Pulmonary artery endothelial cell (primary cell): ENCODE results near the gene GSTM4. TPM values are rescaled to one million over a fixed set of nuclear protein-coding genes. Genes with fewer than 3 reads are reported as not detected.
"Not testable (repeated sequence)": the region's sequence is repeated elsewhere in the genome, so short reads cannot be mapped to it uniquely, and the experiment has no call there.

Source experiments
- DNase-seq: peaks from one replicate; pipeline ENCODE4 v3.0.0-alpha.2; 2011; ENCODE audit warnings: low read depth, low spot score
- total RNA-seq: library from RNA; depleted of rRNA; stranded (reverse); fragments of >200 nt; gene quantifications from 2 replicates; pipeline ENCODE4 v1.2.3, GENCODE V29; 2014

The GSTM4 gene
- total RNA-seq, 1 donor from 2014 or later = 2.5 TPM

DNA sequence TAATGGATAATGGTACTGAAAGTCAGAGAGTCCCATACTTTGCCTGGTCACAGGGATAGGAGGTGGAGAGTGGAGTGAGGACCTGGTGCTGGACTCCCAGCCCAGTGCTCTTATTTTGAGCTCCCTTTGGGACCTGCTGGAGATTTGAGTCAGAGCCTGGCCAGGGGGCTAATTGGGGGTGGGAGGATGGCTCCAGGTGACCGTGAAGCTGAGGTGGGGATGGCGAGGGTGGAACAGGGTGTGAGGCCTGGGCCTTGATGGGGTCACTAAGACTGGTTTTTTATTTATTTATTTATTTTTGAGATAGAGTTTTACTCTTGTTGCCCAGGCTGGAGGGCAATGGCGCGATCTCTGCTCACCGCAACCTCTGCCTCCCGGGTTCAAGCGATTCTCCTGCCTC, 18.5 kb upstream of the GSTM4 start:
- no peak for DNase-seq

DNA sequence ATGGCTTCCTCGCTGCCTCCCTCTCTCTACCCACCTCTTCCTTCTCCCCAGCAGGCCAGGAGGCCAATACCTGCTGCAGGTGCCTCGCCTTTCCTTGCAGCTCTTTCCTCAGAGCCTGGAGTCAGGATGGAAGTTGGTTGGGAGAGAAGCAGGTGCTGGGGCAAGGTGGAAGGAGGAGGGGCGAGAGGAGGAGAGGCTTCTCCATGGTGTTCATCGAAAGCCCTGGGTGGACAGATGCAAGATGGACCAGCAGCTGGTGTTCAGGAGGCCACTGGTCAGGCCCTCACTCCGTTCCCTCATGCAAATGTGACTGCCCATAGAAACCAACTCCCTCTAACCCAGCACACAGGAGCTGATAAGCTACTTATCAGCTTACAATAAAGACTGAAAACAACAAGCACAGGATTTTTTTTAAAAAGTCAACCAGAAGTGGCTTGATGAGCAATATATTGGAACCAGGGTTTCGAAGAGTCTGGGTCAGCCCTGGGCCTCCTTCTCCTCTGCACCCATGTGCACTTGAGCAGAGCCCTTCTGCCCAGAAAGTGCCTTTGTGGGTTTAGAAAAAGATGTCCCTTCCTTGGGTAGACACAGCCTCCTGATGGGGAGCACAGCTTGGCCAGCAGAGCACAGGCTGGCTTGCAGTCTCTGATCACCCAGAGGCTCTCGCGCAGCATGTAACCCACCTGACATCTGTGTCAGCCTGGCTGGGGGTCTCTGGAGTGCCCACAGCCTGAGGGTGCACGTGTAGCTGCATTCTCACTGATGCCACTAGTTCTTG, 16.6 kb upstream of the GSTM4 start:
- DNase-seq = no peak

DNA sequence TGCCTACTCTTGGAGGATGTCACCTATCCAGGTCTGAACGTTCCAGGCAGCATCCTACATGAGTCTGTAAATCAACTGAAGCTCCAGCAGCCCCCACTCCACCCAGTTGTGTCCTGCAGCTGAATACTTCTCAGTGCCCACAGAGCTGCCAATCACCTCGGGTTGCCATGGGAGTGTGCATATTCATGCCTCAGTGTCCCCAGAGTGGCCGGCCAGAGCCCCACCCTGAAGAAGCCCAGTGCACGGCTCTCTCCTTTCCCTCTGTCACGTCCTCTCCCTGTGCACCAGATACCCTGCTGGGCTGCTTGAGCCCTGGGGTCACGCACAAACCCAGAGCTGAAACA, 16.1 kb upstream of the GSTM4 start:
- DNase-seq = no peak

DNA sequence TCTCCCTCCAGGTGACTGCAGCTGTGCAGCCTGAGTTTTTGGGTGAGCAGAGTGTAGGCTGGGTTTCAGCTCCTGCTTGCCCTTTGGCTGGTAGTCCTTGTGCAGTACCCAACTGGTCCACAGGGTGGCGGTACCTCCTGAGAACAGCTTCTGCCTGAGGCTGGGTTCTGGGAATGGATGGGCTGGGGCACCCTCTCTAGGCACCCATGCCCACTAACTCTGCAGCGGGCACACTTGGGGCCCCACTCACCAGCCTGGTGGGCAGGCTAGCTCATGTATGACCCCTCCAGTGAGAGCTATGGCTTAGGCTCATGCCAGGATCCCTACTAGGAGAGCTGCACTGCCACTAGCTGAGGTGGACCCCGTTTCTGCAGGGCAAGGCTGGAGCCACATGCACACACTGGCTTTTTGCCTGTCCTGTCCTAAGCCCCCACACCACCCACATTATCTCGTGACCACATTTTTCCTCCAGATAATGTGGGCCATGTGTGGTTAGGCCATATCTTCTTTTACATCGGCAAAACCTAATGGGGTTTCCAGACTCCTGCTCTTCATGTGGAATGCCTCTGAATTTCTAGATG, 15.5 kb upstream of the GSTM4 start:
- no peak for DNase-seq

DNA sequence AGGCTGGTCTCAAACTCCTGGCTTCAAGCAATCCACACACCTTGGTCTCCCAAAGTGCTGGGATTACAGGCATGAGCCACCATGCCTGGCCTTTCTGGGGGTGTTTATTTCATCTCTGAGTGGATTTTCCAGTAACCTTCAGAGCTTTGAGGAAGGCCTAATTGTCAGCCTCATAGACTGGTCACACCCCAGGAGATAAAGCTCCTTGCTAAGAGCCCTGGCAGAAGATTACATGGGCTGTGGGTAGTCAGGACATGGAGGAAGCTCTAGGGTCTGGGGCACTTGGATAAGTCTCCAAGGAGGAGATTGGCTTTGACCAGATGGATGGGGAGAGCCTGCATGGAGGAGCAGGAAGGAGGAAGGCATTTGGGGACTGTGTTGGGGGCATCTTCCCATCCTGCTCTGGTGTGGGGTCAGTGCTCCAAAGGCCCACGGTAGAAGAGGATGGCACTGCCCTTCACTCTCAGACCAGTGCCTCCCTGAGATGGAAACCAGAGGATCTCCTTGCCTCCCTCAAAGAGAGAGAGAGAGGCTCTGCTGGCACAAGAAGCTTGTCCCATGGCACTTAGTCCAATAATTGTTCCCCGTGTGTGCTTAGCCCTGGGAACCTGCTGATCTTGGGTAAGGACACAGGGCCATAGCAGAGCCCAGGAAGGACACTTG, 14.7 kb upstream of the GSTM4 start:
- no peak for DNase-seq

DNA sequence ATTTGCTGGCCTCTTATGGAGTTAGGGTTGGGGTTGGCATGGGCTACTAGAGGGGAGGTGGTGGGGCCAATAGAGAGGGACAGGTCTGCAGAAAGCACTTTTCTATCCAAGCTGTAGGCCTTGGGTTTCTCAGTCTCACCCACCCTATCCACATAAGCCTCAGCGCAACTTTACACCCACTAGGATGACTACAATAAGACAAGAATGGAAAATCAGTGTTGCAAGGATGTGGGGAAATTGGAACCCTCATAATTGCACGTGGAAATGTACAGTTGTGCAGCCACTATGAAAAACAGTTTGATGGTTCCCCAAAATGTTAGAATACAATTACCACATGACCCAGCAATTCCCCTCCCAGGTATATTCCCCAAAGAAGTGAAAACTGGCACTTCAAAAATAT, 14.0 kb upstream of the GSTM4 start:
- no peak for DNase-seq

DNA sequence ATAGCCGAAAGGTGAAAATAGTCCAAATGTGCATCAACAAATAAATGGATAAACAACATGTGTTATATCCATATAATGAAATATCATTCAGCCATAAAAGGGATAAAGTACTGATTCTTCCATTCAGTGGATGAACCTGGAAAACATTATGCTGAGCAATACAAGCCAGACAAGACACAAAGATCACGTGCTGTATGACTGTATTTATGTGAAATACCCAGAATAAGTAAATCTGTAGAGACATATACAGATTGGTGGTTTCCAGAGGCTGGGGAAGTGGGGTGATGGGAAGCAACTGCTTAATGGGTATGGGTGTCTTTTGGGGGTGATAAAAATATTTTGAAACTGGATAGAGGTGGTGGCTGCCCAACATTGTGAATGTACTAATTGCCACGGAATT, 13.3 kb upstream of the GSTM4 start:
- no peak for DNase-seq

DNA sequence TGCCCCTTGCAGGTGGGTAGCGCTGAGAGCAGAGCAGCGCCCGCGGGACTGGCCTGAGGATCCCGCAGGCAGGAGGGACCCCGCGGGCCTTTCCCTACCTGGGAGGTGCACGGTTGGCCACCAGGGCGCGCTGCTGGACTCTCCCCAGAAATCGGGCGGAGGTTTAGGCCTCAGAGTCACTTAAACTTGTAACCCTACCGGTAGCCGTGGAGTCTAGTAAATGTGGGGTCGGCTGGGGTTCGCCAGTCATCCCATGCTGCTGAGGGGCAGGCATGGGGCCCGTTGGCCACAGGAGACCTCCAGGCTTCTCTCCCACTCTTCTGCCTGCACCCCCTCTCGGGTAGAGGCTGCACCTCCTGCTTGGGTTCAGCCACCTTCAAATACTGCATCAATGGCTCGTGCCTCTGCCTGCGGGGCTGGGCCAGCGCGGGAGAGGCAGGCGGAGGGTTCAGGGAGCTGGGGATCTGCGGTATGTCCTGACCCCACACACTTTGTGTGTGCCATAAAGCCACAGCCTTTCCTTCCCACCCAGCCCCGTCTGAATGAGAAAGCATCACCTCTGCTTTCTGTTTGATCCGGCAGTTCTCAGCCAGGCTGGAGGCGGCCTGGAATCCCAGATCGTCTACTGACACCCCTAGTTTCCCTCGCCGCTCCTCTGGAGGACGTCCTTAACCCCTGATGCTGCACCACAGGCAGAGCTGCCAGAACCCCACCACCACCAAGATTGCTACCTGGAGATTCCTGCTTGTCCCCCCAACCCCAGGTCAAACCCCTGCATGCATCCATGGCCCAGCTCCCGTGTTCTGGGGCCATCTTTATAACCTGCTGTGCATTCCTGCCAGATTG, 12.3 kb upstream of the GSTM4 start:
- DNase-seq = no peak

DNA sequence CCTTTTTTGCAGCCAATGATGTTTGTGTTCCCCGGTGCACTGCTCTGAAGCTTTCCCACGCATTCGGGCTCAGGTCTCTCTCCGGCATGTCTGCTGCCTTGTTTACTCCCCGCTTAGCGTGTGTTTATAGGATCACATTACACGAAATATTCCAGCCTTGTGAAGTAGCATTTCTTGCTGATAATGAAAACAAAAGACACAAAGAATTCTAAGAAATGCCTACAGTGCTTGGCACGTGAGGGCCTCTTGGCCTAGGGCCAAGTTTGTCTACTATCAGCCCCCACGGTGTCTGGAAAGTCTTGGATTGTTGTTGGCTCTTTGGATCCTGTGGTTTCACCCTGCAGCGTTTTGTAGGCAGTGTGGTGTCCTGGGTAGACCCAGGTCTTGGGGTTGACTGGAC, 11.2 kb upstream of the GSTM4 start:
- no peak for DNase-seq

DNA sequence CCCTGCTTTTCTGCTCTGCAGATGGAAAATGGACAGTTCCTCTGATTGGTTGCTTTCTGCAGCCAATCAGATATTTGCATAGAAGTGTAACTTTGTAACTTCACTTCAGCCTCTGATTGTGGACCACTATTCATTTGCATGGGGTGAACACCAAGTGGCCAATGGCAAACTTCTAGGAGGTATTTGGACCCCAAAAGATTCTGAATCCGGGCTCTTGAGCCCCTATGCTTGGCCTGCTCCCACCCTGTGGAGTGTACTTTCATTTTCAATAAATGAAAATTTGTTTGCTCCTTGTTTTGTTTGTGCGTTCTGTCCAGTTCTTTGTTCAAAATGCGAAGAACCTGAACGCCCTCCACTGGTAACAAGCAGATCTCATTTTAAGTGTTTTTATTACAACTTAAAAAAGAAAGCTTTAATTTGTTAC, 6.4 kb upstream of the GSTM4 start:
- no peak for DNase-seq

DNA sequence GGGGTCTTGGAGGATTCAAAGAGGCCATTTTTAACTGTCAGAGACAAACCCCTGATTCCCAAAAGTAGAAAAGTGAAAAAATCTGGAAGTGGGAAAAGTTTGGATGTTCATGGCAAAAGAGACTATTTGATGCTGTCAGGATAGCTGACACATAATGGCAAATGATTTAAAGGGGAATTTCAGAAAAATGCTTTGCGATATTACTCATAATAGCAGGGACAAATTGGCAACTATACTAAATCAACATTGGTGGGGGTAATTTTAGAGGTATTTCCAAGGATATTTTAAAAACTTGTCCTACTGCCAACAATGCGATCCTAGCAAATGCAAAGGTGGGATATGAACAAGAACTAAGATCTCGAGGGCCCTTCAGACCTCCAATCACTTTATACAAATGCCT, 5.3 kb upstream of the GSTM4 start:
- no peak for DNase-seq

DNA sequence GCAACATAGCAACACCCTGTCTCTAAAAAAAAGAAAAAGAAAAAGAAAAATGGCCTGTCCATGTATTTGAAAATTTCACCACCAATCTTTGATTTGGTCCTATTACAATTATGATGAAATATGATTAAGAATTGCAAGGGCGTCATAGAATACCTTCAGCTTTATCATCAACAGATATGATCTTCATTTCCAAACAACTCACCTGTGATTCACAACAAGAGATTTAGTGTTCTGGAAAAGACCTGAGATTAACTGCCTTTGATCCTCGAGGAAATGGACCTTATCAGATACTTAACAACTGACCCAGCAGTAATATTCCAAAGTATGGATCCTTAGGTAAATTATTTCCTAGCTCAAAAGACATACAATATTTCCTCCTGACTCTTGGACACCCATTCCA, 3.5 kb upstream of the GSTM4 start:
- no peak for DNase-seq

DNA sequence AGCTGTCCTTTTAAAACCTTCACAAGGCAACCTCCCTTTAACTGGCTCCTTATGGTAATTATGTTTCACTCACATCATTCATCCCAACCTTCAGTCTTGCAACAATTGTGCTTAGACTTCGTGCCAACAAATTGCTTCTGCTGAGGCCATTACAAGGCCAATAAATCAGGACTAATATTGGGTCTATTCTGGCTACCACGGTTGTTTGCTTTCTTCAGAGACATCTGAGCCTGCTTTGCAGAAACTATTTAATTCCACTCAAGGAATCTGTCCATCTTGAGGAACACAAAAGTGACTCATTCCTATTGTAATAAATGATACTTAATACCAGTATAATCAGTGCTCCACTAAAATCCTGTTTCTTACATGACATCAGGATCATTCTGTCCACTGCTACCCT, 2.6 kb upstream of the GSTM4 start:
- no peak for DNase-seq

DNA sequence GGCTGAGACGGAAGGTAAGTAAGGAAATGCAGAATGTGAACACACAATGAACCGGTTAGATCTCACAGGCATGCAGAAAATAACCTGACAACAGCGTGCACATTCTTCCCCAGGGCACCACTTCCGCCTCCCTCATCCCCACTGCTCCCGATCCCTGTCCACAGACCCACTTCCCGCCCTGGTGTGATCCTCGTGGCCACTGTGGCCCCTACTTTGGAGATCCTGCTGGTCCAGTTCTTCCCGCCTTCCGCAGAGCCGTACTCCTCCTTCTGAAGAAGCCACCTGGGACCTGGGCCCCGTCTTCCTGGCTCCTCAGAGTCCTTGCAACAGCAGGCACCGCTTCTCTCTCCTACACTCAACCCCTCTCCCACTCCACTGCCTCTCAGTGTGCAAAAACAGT, 1.4 kb upstream of the GSTM4 start:
- no peak for DNase-seq

DNA sequence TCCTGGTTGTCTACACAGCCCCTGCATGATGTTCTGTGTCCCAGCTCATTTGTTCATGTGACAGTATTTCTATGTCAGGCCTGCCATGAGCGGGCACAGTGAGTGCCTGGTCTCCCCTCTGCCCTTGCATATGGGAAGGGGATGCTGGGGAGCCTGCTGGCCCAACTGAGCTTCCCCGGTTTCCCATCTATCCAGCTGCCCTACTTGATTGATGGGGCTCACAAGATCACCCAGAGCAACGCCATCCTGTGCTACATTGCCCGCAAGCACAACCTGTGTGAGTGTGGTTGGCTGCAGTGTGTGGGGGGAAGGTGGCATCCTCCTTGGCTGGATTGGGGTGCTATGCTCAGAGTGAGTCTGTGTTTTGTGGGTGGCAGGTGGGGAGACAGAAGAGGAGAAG, 1.5 kb downstream of the GSTM4 start:
- no peak for DNase-seq

DNA sequence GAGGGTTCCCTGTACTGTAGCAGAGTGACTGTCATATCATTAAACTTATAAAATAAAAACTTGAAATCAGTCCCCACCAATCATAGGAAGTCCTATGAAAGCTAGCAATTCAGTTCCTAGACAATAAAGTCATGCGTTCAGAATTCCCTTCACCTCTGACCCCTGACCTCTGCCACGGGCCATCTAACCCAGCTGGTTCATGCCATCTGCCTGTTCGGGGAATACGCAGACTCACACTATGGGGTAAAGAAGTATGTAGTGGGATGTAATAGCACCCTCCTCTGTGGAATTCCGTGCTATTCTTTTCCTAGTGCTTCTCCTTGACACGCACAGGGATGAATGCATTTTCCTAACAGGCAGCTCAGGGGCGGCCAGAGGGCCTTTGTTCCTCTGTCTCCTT, 2.1 kb downstream of the GSTM4 start:
- no peak for DNase-seq

DNA sequence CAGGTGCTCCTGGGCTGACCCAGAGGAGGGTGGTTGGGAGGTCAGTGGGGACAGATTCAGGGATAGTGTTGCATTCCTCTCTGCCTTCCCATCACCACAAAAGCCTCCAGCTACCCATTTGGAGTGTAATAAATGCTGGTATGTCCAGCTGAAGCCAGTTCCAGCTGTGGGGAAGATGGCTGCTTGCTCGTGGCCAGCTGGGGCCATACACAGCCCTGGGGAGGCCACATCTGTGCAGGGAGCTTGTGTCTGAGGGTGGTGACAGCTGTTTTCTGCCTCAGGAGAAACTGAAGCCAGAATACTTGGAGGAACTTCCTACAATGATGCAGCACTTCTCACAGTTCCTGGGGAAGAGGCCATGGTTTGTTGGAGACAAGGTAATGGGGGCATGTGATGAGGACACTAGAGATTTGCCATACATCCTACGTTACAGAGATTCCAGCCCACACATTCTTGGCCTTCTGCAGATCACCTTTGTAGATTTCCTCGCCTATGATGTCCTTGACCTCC, 2.7 kb downstream of the GSTM4 start:
- no peak for DNase-seq

DNA sequence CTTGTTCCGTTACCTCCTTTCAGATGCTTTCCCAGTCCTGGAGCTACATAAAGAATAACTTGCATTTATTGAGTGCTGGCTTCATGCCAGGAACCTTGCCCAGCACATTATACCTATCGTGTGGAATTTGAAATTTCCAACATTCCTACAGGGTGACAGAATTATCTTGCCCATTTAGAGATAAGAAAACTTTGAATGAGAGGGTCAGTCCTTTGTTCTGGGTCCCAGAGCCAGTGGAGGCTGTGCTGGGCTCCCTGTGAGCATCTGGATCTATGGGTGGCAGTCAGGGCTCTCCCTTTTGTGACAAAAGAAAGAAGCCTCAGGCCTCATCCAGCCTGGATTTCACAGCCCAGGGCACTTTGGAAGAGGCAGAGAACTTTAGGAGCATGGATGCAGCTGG, 3.2 kb downstream of the GSTM4 start:
- DNase-seq = no peak

DNA sequence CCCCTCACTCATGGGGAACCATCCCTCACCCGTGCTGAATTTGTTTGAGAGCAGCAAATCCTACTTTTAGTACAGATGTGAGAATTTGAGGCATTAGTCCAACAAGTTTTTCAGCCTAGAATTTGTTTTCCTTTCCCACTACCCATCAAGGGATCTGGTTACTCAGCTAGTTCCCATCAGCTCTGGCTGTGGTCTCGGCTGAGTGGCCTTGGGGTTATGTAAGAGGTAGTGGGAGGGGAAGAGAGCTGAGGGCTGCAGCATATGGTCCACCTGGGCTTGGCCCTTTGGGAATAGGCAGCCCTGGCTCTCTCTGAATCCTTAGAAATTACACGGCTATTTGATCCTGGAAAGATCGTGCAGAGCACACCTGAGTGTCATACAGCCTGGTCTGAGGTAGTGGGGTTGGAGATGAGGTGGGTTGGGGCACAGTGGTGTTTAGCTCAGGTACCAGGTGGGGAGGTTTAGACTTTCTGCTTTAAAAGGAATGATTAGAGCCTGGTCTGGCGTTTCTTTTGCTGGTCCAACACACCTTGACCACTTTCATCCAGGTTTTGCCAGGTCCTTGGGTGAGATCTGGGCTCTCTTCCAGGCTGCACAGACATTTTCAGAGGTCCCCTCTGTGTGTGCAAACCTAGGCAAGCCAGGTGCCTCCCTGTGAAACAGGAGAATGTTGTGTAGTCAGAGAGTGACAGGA, 4.2 kb downstream of the GSTM4 start:
- DNase-seq = no peak

DNA sequence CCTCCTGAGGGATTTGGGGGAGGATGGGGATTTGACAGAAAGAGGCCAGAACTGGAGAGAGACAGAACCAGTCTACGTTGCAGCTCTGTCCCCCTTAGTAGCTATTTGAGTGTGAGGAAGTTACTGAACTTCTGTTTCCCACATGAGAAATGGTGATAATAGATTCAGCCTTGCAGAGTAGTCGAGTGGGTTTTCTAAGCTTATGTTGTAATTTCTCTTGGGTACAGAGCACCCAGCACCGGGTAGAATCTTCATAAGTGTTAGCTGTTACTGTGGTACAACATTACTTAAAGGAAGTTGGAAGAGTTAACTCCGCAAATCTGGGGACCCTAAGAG, 4.8 kb downstream of the GSTM4 start:
- not testable (repeated sequence) for DNase-seq

DNA sequence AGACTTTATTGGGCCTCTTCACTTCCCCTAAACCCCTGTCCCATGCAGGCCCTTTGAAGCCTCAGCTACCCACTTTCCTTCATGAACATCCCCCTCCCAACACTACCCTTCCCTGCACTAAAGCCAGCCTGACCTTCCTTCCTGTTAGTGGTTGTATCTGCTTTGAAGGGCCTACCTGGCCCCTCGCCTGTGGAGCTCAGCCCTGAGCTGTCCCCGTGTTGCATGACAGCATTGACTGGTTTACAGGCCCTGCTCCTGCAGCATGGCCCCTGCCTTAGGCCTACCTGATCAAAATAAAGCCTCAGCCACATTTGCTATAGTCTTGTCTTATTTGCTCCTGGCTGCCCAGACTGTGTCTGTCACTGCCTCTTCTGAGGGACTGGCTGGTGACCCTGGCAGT, 5.5 kb downstream of the GSTM4 start:
- no peak for DNase-seq
